Stomach (tissue), 4 donors: ENCODE data around the gene ZNF792.

Experiments used
- POLR2A ChIP-seq, 4 donors: fragments of 450-650 bp; IDR thresholded peaks; one replicate each; pipeline ENCODE4 v1.6.1; 2016; ENCODE audit warnings: antibody characterized with exemption in 4 of 4, control low read depth in 2 of 4, mild to moderate bottlenecking in 1 of 4, moderate library complexity in 1 of 4
- POLR2AphosphoS5 ChIP-seq, 3 donors: sonication (generic); formaldehyde crosslinking; IDR thresholded peaks; one replicate each; pipeline ENCODE4 v1.6.1; 2016; ENCODE audit warnings: antibody characterized with exemption in 3 of 3
- TF ChIP-seq, protein P1 (sequence below), 7 experiments: fragments of 450-650 bp in 4 of 7; fragments of 200-600 bp in 3 of 7; sonication (generic) in 3 of 7; IDR thresholded peaks; one replicate each; pipeline ENCODE4 v1.5.1; 2016 to 2019; ENCODE audit warnings: antibody characterized with exemption in 7 of 7, control low read depth in 2 of 7, mild to moderate bottlenecking in 1 of 7

DNA sequence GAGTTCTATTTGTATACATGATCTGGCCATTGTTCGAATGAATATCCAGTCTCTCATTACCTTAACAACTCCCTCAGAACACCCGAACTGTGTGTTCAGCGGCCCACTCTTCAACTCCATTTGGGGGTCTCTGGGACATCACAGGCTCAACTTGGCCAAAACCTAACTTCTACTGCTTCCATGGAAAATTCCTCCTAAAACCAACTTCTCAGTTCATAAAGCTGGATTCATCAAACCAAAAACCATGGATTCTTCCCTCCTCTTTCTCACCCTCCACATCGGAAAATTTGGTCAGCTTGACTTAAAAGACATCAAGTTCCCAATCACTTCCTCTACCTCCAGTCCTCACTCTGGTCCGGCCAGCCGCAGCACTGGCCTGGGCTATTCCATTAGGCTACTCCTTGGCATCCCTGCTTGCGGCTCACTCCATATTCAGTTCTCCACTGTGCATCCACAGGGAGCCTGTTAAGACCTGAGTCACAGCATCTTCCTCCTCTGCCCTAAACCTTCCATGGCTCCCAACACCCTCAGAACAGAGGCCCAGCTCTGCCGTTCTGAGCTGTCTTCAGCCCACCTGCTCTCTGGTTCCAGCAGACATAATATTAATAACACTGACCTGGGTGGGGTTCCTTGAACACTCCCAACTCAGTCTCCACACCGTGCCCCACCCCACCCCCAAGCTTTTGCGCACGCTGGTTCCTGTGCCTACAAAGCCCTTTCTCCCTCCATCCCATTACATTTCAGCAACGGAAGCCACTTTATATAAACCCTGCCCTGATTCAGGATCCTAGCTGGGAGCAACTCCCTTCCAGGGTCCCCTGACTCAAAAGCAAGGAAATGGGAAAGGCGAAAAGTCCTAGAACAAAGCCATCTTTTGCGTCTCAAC lies 1.1 kb downstream of the ZNF792 start:
- TF ChIP-seq, protein P1, sequence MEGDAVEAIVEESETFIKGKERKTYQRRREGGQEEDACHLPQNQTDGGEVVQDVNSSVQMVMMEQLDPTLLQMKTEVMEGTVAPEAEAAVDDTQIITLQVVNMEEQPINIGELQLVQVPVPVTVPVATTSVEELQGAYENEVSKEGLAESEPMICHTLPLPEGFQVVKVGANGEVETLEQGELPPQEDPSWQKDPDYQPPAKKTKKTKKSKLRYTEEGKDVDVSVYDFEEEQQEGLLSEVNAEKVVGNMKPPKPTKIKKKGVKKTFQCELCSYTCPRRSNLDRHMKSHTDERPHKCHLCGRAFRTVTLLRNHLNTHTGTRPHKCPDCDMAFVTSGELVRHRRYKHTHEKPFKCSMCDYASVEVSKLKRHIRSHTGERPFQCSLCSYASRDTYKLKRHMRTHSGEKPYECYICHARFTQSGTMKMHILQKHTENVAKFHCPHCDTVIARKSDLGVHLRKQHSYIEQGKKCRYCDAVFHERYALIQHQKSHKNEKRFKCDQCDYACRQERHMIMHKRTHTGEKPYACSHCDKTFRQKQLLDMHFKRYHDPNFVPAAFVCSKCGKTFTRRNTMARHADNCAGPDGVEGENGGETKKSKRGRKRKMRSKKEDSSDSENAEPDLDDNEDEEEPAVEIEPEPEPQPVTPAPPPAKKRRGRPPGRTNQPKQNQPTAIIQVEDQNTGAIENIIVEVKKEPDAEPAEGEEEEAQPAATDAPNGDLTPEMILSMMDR (IDR thresholded peaks at IDR 0.05), result no peak
- no peak for TF ChIP-seq POLR2A (IDR thresholded peaks at IDR 0.05)
- TF ChIP-seq POLR2AphosphoS5 (IDR thresholded peaks at IDR 0.05), result no peak
